IMR-90 (cell line): ENCODE data around the gene CDK11B.

Experiments used
- BHLHE40 ChIP-seq: fragments of 150-350 bp; IDR thresholded peaks from 2 replicates; pipeline ENCODE4 v1.6.1; 2016; ENCODE audit warnings: mild to moderate bottlenecking, low read depth, low read length
- CEBPB ChIP-seq: IDR thresholded peaks from 2 replicates; pipeline ENCODE4 v1.6.1; 2012; ENCODE audit warnings: low read depth, low read length, improper control_type of control experiment
- TF ChIP-seq, protein P1 (sequence below): conservative IDR thresholded peaks from 2 replicates; pipeline ENCODE4 v1.5.1; 2012; ENCODE audit warnings: mild to moderate bottlenecking, low read depth, low read length, improper control_type of control experiment

DNA sequence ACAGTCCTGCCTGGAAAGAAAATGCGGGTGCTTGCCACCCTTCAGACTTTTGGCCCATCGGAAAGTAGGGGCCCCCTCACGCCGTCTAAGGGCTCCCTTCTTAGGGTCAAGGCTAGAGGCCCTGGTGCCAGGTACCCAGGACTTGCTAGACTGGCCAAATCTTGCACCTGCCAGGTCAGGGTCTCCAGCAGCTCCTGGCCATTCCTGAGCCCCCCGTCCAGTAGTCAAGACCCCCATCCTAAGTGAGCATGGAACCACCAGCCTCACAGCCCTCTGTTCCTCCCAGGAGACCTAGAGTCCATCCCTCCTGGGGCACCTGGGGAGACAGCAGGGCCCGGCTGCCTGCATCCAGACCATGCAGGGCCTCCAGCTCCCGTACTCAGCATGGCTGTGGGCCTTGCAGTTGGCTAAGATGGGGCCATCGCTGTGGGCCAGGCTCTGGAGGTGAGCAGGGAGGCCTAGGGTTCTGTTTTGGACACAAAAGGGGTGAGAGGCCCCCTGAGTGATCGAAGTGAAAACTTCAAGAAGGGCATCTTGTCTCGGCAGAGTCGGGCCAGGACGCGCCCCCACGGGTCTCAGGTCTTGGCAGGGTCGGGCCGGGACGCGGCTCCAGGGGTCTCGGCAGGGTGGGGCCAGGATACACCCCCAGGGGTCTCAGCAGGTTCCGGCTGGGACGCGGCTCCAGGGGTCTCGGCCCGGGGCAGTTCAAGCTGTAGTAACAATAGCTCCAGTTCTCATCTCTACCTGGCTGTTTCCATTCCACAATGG lies 64.8 kb downstream of the CDK11B start:
- TF ChIP-seq, protein P1, sequence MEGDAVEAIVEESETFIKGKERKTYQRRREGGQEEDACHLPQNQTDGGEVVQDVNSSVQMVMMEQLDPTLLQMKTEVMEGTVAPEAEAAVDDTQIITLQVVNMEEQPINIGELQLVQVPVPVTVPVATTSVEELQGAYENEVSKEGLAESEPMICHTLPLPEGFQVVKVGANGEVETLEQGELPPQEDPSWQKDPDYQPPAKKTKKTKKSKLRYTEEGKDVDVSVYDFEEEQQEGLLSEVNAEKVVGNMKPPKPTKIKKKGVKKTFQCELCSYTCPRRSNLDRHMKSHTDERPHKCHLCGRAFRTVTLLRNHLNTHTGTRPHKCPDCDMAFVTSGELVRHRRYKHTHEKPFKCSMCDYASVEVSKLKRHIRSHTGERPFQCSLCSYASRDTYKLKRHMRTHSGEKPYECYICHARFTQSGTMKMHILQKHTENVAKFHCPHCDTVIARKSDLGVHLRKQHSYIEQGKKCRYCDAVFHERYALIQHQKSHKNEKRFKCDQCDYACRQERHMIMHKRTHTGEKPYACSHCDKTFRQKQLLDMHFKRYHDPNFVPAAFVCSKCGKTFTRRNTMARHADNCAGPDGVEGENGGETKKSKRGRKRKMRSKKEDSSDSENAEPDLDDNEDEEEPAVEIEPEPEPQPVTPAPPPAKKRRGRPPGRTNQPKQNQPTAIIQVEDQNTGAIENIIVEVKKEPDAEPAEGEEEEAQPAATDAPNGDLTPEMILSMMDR: no peak
- TF ChIP-seq BHLHE40 (no peak), CEBPB (no peak)
